Measurements from ENCODE around the gene DCAF6.

DNA sequence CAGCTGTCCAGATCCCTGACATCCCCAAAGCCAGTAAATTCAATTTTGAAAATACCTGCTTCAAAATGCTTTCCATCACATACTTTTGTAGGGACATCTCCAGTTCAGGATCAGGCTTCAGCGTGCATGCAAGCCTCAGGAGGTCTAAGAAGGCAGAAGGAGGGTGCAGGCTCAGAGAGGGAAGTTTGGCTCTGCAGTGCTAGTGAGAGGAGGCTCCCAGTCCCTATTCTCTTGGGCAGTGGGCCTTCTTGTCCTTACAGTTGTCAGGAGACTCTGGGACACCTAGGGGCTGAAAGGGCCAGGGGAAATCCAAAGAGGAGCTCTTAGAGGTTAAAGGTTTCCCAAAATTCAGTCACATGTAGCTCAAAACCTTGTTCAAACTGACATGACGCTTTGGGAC, 42.7 kb upstream of the DCAF6 start:
- TF ChIP-seq, protein P1, sequence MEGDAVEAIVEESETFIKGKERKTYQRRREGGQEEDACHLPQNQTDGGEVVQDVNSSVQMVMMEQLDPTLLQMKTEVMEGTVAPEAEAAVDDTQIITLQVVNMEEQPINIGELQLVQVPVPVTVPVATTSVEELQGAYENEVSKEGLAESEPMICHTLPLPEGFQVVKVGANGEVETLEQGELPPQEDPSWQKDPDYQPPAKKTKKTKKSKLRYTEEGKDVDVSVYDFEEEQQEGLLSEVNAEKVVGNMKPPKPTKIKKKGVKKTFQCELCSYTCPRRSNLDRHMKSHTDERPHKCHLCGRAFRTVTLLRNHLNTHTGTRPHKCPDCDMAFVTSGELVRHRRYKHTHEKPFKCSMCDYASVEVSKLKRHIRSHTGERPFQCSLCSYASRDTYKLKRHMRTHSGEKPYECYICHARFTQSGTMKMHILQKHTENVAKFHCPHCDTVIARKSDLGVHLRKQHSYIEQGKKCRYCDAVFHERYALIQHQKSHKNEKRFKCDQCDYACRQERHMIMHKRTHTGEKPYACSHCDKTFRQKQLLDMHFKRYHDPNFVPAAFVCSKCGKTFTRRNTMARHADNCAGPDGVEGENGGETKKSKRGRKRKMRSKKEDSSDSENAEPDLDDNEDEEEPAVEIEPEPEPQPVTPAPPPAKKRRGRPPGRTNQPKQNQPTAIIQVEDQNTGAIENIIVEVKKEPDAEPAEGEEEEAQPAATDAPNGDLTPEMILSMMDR (IDR thresholded peaks at IDR 0.05; ENCODE audit: insufficient read depth, low read length), result no peak
- TF ChIP-seq POLR2AphosphoS5 (IDR thresholded peaks at IDR 0.05; ENCODE audit: low read depth) (no peak), SPI1 (IDR thresholded peaks at IDR 0.05; ENCODE audit: borderline replicate concordance, low read depth) (no peak)
